GM12891 (cell line): ENCODE results near the gene C3orf80.

ENCODE experiments used
- POLR2A ChIP-seq: IDR thresholded peaks from 2 replicates; pipeline ENCODE4 v1.6.1; 2011; ENCODE audit warnings: low read depth, low read length, control low read depth
- POLR2AphosphoS5 ChIP-seq: IDR thresholded peaks from 2 replicates; pipeline ENCODE4 v1.6.1; 2011; ENCODE audit warnings: low read depth, low read length, control low read depth
- SPI1 ChIP-seq: IDR thresholded peaks from 2 replicates; pipeline ENCODE4 v1.6.1; 2011; ENCODE audit warnings: low read depth, low read length, control low read depth

DNA sequence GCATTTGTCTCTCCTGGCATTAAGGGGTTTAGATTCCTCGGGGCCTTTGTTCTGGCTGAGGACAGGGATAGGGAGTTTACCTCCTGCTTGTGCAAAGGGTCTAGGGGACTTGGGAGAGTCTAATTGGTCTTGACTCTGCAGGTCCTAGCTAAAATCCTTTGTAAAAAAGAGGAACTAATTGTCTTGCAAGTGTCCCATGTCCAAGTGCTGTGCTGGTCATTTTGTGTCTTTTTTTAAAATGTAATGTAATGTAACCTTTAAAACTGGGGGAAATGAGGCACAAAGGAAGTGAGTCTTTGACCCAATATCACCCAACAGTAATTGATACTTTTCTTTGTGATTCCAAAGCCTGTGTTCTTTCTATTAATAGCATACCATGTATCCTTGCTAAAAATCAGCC lies 14.9 kb upstream of the C3orf80 start:
- TF ChIP-seq POLR2A (no peak), POLR2AphosphoS5 (no peak), SPI1 (no peak)
